Esophagus (tissue), 2 donors: ENCODE data around the gene DISP3. TPM values are rescaled to one million over a fixed set of nuclear protein-coding genes. Genes with fewer than 3 reads are reported as not detected.

Source experiments
- H3K27ac ChIP-seq, 2 donors: one replicate each; pipeline ENCODE4 v1.5.1; 2013; ENCODE audit warnings: low read depth in 2 of 2, mild to moderate bottlenecking in 2 of 2, inconsistent platforms in 1 of 2, low read length in 1 of 2, moderate library complexity in 1 of 2
- H3K27me3 ChIP-seq, 2 donors: one replicate each; pipeline ENCODE4 v1.6.1; 2013; ENCODE audit warnings: low read length in 2 of 2, control low read depth in 1 of 2, mild to moderate bottlenecking in 1 of 2; ENCODE audit not compliant: insufficient read depth in 2 of 2, control insufficient read depth in 1 of 2
- H3K36me3 ChIP-seq, 2 donors: one replicate each; pipeline ENCODE4 v1.6.1; 2013; ENCODE audit warnings: low read length in 1 of 2; ENCODE audit not compliant: control insufficient read depth in 2 of 2, insufficient read depth in 2 of 2
- H3K4me1 ChIP-seq, 2 donors: one replicate each; pipeline ENCODE4 v1.6.1; 2013; ENCODE audit warnings: low read length in 1 of 2; ENCODE audit not compliant: control insufficient read depth in 2 of 2, insufficient read depth in 2 of 2
- H3K4me3 ChIP-seq, 2 donors: one replicate each; pipeline ENCODE4 v1.5.1; 2013; ENCODE audit warnings: low read length in 2 of 2, mild to moderate bottlenecking in 2 of 2, low read depth in 1 of 2, moderate library complexity in 1 of 2
- H3K9me3 ChIP-seq, 2 donors: one replicate each; pipeline ENCODE4 v1.6.1; 2013; ENCODE audit warnings: mild to moderate bottlenecking in 2 of 2, low read depth in 1 of 2, low read length in 1 of 2, moderate library complexity in 1 of 2; ENCODE audit not compliant: control insufficient read depth in 2 of 2, insufficient read depth in 1 of 2
- WGBS, 2 donors: extraction: QIAGEN DNeasy Blood & Tissue Kit; methylation state at CpG; one replicate each; pipeline ENCODE4 v1.1.7; 2013; 5-methylcytosine and 5-hydroxymethylcytosine counted together
- polyA plus RNA-seq, 2 donors: library from polyadenylated mRNA; stranded (reverse); fragments of 200-250 nt; gene quantifications; one replicate each; pipeline ENCODE4 v1.2.3, GENCODE V29; 2013
- donor health status: healthy with polysubstance abuse.
- donor health status: Bipolar disorder and iron deficiency.

DISP3 gene
- polyA plus RNA-seq, 2 donors: not detected

DNA sequence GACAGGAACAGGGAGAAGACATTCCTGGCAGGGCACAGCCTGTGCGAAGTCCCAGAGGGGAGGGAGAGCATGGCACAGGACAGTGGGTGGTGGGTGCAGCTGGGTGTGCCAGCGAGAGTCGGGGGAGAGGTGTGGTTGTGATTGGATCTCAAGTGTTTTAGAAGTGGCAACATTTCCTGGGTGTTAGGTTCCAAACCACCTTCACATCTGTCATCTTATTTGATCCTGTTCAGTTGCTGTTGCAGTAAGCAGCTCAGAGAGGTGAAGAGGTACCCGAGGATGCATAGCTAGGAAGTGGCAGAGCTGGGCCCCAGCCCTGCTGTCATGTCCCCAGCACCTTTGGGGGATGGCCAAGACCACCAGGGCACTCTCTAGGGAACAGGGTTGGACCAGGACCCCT is 22.0 kb upstream of the DISP3 start:
- 65 to 77% methylated on average over 4 of the region's 4 CpGs for WGBS, 2 donors
- Histone ChIP-seq H3K36me3 (no peaks in the 10 kb centered on the region), H3K27me3 (no peaks in the 10 kb centered on the region)

DNA sequence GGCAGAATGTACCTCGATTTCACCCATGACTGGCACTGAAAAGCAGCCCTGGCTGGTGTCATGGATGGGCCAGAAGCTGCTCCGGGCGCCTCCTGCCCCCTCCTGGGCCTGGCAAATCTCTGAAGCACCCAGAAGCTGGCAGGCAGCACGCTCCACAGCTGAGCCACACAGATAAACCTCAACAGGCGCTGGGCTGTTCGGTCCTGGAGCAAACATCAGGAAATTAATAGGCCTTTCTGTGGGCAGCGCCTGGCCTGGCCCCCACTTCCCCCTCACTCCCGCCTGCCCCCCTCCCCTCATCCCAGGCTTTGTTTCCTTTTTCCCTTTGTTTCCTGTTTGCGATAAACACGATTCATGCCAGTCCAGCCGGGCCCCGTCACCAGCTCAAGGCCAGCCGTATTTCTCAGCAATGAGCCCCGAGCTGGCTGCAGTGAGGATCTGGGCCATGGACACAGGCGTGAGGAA is 20.1 kb upstream of the DISP3 start:
- H3K27ac ChIP-seq: no peak overlapping the region
- WGBS, 2 donors: 28 to 32% methylated on average over 14 to 15 of the region's 15 CpGs
- H3K27me3 ChIP-seq: no peaks in the 10 kb centered on the region
- no peaks in the 10 kb centered on the region for H3K9me3 ChIP-seq
- H3K4me3 ChIP-seq: no peak overlapping the region
- no peaks in the 10 kb centered on the region for H3K36me3 ChIP-seq
- H3K4me1 ChIP-seq: no peaks in the 10 kb centered on the region

More for the DNA sequence above, 22.0 kb upstream of the DISP3 start:
- Histone ChIP-seq H3K27ac (no peak overlapping the region), H3K4me3 (no peak overlapping the region), H3K4me1 (no peaks in the 10 kb centered on the region), H3K9me3 (no peaks in the 10 kb centered on the region)

DNA sequence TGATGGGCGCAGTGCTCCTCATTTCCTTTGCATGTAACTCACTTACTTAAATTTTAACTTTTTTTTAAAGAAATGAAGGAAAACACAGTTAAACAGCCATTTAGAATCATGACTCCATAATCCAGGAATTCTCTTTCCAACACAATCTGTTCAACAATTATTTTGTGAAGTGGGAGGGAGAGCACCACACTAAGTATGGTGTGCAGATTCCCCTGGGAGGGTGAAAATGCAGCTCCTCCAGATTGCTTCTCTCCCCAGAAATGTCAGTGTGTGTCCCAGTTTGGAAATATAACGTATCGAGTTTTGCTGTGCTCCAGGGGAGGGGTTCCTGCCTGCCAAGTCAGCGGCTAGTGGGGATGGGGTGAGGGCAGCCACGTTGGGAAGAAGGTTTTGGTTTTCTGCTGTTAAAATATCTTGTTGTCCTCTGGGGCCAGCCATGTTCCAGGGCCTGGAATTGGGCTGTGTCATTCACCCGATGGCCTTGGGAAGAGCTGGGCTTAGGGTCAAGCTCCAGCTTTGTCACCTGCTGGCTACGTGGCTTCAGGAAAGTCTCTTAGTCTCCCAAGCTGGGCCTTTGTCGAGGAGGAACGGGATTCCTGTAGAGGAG is 17.3 kb upstream of the DISP3 start:
- Histone ChIP-seq H3K4me1 (no peaks in the 10 kb centered on the region), H3K27me3 (no peaks in the 10 kb centered on the region), H3K27ac (no peak overlapping the region), H3K4me3 (no peak overlapping the region), H3K36me3 (no peaks in the 10 kb centered on the region), H3K9me3 (no peaks in the 10 kb centered on the region)
- WGBS, 2 donors: 60 to 61% methylated on average over 9 of the region's 9 CpGs

DNA sequence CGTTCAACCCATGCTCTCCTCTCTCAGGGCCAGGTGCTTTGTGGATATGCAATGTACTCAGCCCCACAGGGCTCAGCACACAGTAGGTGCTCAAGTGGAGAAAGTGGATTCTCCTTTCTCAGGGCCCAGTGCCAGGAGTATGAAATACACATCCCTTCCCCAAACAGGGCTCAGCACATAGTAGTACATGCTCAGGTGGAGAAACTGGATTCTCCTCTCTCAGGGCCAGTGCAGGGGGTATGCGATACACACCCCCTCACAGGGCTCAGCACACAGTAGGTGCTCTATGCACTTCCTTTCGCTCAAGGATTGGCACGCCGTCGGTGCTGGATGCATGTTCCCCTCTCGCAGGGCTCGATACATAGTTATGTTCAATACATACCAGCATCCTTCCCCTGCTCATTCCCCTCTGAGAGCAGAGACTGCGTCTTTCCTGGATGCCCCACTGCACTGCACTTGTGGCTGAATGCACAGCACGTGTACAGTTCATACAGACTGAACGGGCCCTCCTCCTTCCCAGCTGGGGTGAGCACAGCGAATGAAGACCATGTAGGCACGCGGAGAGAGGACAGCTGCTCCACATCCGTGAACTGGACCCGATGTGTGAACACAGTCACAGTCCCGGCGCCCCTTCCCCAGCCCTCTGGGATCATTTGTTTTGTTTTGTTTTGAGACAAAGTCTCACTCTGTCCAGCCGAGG is 16.6 kb upstream of the DISP3 start:
- 60 to 64% methylated on average over 19 of the region's 19 CpGs for WGBS, 2 donors
- no peaks in the 10 kb centered on the region for H3K36me3 ChIP-seq
- no peaks in the 10 kb centered on the region for H3K9me3 ChIP-seq
- no peaks in the 10 kb centered on the region for H3K27me3 ChIP-seq
- no peaks in the 10 kb centered on the region for H3K4me1 ChIP-seq
- no peak overlapping the region for H3K4me3 ChIP-seq
- H3K27ac ChIP-seq: no peak overlapping the region

DNA sequence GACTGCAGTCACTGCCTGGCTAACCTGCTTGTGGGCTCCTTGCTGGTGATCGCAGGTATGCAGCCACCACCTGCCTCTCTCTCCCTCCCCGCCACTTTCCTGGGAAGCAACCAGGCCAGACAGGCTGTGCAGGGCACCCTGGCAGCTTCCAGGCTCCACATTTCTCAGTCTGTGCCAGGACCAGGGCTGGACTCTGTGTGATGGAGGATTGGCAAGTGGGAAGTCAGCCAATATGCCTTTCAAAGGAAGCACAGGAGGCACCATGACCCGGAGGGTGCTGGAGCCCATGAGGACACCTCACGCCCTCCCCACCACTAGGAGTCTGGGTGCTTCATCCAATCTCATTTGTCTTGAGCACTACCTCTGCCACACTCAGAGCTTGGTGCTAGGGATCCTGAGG is 15.8 kb upstream of the DISP3 start:
- Histone ChIP-seq H3K4me1 (no peaks in the 10 kb centered on the region), H3K27me3 (no peaks in the 10 kb centered on the region), H3K9me3 (no peaks in the 10 kb centered on the region), H3K4me3 (no peak overlapping the region), H3K27ac (no peak overlapping the region), H3K36me3 (no peaks in the 10 kb centered on the region)
- 48% methylated on average over 4 of the region's 4 CpGs for WGBS, 2 donors

DNA sequence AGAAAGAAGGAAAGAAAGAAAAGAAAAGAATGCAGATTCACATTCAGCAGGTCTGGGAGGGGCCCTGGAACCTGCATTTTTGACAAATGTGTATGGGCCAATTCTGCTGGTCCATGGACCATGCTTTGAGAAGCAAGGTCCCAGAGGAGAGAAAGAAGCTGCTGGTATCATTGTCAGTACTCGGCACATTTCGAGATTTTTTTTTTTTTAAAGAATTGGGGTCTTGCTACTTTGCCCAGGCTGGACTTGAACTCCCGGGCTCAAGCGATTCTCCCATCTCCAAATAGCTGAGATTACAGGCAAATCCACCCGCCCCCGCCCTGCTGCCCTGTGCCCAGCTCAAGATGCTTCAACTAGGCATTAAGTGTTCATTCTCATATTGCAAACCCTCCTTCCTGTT is 13.6 kb upstream of the DISP3 start:
- Histone ChIP-seq H3K36me3 (no peaks in the 10 kb centered on the region), H3K9me3 (no peaks in the 10 kb centered on the region), H3K27me3 (no peaks in the 10 kb centered on the region), H3K4me1 (no peaks in the 10 kb centered on the region), H3K4me3 (no peak overlapping the region), H3K27ac (no peak overlapping the region)
- 86% methylated on average over 6 of the region's 6 CpGs for WGBS, 2 donors

DNA sequence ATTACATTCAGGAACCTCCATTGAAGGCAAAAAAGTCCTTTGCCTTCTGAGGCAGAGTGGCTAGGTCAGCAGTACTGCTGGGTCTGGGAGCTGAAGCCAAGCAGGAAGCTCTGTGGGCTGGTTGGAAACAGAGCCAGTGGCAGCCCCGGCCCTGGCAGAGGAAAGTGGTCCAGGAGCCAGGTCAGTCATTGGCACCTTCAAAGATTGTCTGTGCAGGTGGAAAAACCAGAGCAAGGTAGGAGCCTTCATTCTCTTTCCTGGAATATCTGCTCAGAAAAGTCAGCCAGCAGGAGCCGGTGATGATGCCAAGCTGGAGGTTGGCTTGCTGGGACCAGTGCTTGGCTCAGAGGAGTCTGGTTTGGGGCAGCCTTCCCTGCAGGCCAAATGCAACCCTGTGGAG is 12.5 kb upstream of the DISP3 start:
- no peak overlapping the region for H3K4me3 ChIP-seq
- 55 to 60% methylated on average over 2 of the region's 2 CpGs for WGBS, 2 donors

DNA sequence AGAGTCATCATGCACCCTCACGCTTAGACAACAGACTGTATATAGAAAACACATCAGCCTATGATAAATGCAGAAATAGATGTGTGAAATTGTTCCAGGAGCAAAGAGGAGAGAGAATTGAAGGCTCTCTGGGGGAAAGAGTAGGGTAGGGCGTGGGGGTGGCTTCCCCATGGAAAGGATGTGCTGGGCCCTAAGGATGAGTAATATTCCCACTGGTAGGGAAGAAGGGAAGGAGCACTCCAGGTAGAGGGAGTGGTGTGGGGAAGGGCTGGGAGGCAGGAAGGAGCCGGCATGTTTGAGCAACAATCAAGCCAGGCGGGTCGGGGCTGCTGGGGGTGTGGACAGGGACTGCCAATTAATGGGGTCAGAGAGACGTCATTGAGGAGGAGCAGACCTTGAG is 10.1 kb upstream of the DISP3 start:
- Histone ChIP-seq H3K4me3 (no peak overlapping the region), H3K36me3 (no peaks in the 10 kb centered on the region), H3K4me1 (no peaks in the 10 kb centered on the region), H3K27me3 (no peaks in the 10 kb centered on the region), H3K27ac (no peak overlapping the region), H3K9me3 (no peaks in the 10 kb centered on the region)
- whole genome bisulfite sequencing, 2 donors: 39 to 47% methylated on average over 5 to 6 of the region's 6 CpGs

More for the DNA sequence above, 12.5 kb upstream of the DISP3 start:
- no peak overlapping the region for H3K27ac ChIP-seq
- H3K4me1 ChIP-seq: no peaks in the 10 kb centered on the region
- no peaks in the 10 kb centered on the region for H3K36me3 ChIP-seq
- H3K9me3 ChIP-seq: no peaks in the 10 kb centered on the region
- no peaks in the 10 kb centered on the region for H3K27me3 ChIP-seq

DNA sequence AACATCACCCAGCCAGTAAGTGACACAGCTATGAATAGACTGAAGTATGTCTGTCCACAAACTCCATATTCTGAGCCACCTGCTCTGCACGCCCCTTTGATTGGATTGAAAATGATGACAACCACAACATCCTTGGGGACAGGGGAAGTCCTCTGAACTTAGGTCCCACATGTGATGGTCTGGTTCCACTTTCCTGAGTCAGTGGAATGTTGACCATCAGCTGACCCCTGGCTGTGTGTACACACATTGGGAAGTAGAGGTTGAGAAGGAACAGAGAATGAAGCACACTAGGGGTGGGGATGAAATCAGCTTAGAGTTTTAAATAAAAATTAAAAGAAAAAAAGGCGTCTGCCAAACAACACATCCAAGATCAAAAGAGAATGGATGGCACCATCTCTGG is 8.0 kb upstream of the DISP3 start:
- Histone ChIP-seq H3K36me3 (no peaks in the 10 kb centered on the region), H3K27ac (no peak overlapping the region), H3K9me3 (no peaks in the 10 kb centered on the region), H3K4me1 (no peaks in the 10 kb centered on the region), H3K4me3 (no peak overlapping the region), H3K27me3 (no peaks in the 10 kb centered on the region)
- WGBS, 2 donors: 61 to 66% methylated on average over 2 of the region's 2 CpGs

DNA sequence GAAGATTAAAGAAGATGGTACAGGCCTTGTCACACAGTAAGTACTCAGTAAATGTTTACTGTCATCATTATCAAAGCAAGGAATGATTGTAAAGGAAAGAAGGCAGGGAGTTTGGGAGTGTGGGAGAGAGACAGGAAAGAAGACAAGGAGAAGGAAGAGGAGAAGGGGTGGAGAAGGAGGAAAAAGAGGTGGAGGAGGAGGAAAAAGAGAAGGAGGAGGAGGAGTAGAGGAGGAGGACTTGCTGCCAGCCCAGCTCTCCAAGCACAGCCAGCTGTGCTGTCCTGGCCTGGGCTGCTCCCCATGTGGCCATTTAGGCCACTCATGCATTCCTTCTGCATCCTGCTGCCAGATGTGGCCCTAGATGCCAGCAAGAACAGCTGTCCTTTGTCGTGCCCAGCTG is 7.5 kb upstream of the DISP3 start:
- no peaks in the 10 kb centered on the region for H3K9me3 ChIP-seq
- no peaks in the 10 kb centered on the region for H3K27me3 ChIP-seq
- WGBS, 2 donors: 36 to 37% methylated on average over 1 of the region's 1 CpG
- no peaks in the 10 kb centered on the region for H3K36me3 ChIP-seq
- H3K4me3 ChIP-seq: no peak overlapping the region
- no peak overlapping the region for H3K27ac ChIP-seq
- no peaks in the 10 kb centered on the region for H3K4me1 ChIP-seq
